ENCODE data around the gene NANS.
"Not testable (repeated sequence)": the region's sequence is repeated elsewhere in the genome, so short reads cannot be mapped to it uniquely, and the experiment has no call there.

The NANS gene

DNA sequence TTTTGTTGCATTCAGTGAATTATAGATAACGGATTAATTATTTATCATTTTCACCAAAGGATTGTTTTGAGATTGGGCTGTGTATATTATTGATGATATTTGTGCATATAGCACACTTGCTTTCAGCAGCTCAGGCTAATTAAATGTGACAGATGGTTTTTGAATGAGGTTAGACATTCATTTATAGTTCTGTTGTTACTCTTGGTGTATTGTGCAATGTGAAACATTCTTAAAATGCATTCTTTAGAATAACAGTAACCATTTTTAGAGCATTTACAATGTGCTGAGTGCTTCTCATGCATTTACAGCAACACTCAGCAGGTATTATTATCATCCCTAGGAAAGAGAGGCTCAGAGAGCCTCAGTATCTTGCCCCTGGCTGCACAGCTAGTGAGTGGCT lies 23.8 kb downstream of the NANS start:
- DNase-seq = no peak

DNA sequence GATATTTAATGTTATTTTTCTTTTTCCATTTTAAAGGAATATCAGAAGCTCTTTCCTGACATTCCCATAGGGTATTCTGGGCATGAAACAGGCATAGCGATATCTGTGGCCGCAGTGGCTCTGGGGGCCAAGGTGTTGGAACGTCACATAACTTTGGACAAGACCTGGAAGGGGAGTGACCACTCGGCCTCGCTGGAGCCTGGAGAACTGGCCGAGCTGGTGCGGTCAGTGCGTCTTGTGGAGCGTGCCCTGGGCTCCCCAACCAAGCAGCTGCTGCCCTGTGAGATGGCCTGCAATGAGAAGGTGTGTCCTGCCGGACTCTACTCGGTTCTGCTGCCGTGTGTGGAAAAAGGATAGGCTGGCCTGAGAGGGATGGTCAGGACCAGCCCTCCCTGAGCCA lies 24.2 kb downstream of the NANS start:
- no peak for DNase-seq

- no peak for DNase-seq
These were observed 25.1 kb downstream of the NANS start for GRCh38 chr9:98081477-98082219.

DNA sequence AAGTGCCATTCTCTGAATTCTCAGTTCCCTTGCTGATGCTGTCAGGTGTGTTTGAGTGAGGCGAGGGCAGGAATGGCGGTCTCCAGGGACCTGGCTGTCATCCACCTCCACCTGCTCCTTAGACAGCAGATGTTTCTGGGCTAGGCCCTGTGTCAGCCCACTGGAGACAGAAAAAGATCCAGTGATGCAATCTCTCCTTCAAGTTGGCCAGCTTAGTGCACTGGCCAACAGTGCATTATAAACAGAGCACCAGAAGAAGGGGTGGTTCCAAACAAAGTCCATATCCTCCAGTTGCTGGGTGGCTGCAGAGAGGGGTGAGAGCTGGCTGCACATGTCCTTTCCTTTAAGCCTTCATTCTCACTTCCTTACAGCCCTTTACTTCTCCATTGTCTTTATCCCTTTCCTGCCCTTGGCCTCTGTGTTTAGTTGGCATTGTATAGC lies 26.5 kb downstream of the NANS start:
- no peak for DNase-seq

GRCh38 chr9:98083566-98084183 lies 27.1 kb downstream of the NANS start:
- no peak for DNase-seq

- DNase-seq = no peak
These were observed 27.9 kb downstream of the NANS start for GRCh38 chr9:98084396-98084795.

DNA sequence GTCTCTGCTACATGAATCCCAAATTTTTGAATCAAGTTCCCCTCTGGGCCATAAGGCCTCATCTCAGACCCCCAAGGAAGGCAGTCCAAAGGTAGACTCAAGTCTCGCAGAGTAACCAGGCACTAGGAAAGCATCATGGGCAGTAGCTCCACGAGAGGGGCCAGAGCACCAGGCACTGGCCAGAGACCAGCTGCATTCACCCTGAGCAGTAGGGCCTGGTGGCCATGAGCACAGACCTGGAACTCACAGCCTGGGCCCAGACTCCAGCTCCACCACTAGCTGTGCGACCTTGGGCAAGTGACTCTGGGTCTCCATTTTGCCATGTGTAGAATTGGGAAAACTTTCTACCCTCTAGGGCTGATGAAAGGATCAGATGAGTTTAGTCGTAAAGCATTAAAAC lies 28.5 kb downstream of the NANS start:
- DNase-seq = no peak

- no peak for DNase-seq
These were observed 29.4 kb downstream of the NANS start for GRCh38 chr9:98085944-98086343.

DNA sequence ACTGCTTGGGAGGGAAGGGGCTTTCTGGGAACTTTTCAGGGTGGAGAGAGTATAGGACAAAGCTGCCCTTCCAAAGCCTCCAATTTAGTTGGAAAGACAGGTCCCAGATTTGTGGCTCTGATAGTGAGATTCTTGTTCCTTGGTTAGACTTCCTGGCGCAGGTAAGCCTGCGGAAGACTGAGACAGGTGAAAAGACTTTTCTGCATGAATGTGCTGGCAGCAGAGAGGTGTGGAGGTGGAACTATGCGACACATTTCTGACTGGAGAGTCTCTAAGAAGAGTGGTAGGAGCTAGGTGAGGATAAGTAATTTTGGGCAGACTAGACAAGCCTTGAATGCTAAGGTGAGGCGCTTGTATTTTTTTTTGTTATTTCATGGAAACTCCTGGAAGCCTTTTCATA lies 29.9 kb downstream of the NANS start:
- DNase-seq = no peak

GRCh38 chr9:98087420-98088354 lies 31.2 kb downstream of the NANS start:
- DNase-seq = peak; percentile 66 to 69

GRCh38 chr9:98090674-98091073 lies 34.1 kb downstream of the NANS start:
- not testable (repeated sequence) for DNase-seq

DNA sequence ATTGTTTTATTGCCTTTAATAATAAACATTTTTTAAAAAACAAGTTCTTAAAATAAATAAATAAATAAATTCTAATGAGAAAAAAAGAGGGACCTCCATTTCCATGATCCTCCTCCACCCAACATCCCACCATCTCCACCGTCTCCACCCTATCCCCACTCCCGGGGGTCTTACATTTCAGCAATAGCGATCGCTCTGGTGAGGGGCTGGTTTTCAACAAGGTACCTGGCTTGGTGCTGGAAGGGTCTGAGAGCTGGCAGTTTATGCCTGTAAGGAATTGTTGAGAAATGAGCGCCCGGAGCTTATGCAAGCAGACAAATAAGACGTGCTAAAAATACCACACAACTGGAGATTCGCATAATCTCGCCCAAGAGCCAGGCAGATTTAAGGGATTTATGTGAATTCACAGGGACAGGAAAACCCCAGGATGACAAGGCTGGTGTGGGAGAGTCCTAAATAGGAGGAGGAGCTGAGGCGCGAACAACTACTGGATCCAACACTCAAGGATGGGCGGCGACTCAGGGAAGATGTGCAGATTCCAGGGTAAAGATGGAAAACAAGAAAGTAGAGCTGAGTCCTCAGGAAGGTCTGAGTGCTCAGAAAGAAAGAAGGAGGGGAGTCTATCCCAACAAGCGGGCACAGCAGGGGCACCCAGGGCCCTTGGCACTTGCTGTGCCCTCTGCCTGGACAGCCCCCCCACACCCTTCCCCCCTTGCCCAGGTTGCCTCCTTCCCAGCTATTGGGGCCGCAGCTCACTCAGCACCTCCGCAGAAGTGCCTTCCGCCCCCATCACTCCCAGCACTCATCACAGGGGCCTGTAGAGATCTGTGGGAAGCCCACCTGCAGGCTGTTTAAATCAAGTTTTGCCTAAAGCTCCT lies 35.4 kb downstream of the NANS start:
- DNase-seq = no peak

DNA sequence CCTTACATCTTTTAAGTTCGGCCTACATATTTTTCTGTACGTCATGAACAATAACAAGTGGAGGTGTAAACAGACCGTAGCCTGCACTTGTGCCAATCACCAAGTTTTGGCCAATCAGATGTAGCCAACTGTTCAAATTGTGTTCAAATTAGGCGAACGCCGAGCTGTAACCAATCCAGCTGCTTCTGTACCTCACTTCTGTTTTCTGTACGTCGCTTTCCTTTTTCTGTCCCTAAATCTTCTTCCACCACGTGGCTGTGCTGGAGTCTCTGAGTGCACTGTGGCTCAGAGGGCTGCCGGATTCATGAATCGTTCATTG lies 36.0 kb downstream of the NANS start:
- peak in 1 of 2 donors; percentile 41 for DNase-seq

- no peak for DNase-seq
These were observed 37.8 kb downstream of the NANS start for GRCh38 chr9:98094316-98094715.

DNA sequence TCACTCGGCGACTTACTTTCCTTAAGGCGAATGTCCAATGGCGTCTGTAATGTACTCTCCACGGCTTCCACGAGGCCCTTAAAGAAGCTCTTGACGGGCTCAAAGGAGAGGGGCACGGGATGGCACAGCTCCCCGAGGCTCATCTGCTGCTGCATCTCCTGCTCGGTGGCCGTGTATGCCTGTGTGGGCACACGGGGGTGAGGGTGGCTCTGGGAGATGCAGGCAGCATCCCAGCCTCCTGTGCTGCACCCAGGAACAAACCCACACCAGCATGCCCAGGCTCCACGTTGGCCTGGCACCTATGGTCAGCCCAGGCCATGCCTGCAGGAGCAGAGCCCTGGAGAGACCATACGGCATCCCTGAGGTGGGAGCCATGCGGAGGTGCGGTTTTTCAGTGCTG lies 38.3 kb downstream of the NANS start:
- DNase-seq = no peak

- no peak for DNase-seq
These were observed 38.9 kb downstream of the NANS start for GRCh38 chr9:98095401-98095800.

DNA sequence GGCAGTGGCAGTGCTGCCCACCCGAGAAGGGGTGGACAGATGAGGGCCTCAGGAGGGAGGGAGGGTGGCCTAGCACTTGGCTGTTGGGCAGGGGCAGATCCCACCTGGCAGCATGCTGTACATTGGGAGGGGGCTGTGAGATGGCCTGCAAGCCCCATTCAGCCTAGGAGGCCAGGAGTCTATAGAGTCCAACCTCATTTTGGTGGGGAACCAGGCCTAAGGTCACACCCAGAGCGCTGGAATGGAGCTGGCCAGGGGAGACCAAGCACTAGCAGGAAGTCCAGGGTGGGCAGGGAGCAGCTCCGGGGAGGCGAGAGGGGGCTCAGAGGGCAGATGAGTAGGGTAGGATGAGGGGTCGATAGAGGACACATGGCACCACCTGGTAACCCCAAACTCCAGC lies 39.6 kb downstream of the NANS start:
- DNase-seq = no peak

DNA sequence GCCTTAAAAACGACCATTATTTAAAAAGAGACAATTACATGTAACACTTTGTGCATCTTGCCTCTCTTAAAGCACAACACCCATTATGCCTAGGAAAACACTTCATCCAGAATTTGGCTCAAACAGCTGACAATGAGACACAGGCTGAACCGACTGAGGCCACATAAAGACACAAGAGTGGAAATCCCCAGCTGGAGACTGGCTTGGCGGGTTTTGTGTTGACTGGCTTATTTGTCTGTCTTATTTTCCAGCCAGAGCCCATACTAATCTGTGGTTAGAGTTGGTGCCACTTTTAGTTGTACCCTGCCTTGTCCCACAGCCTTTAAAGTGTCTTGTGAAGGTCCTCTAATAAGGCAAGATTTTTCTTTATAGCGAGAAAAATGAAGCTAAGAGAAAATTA lies 41.3 kb downstream of the NANS start:
- DNase-seq = peak; percentile 33 to 68

DNA sequence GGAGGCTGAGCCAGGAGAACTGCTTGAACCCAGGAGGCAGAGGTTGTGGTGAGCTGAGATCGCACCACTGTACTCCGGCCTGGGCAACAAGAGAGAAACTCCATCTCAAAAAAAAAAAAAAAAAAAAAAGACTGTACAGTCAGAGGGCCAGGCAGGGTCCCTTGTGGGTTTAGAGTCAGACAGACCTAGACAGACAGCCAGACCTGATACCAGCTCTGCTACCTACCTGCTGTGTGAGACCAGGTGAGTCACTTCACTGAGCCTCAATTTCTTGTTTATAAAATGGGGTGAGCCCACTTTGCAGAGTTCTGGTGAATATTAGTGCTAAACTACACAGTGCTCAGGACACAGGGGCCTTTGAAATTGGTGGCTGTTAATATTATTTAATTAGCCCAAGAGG lies 42.8 kb downstream of the NANS start:
- DNase-seq = no peak

GRCh38 chr9:98099898-98100297 lies 43.4 kb downstream of the NANS start:
- DNase-seq = no peak

GRCh38 chr9:98100456-98100855 lies 43.9 kb downstream of the NANS start:
- no peak for DNase-seq

- no peak for DNase-seq
These were observed 44.9 kb downstream of the NANS start for GRCh38 chr9:98101416-98101815.

DNA sequence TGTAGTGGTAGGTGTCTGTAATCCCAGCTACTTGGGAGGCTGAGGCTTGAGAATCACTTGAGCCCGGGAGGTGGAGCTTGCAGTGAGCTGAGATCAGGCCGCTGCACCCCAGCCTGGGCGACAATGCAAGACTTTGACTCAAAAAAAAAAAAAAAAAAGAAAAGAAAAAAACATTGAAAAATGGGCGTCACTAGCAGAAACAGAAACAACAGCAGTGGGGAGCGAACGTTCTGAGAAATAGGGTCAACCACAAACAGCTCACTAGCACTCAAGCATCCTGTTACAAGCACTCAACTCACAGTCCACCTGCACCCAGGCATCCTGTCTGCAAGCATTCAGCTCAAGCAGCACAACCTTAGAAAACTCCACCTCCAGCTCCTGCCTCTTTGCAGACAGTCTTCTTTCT lies 45.3 kb downstream of the NANS start:
- peak; percentile 92 to 93 for DNase-seq

All from CD4-positive, alpha-beta T cell treated with Interferon alpha-2 for 1 hour (primary cell).